GM19238 (cell line): ENCODE results near the gene IFNL3.

ENCODE experiments used
- DNase-seq: peaks from one replicate; pipeline ENCODE4 v3.0.0; 2011; ENCODE audit warnings: low spot score; ENCODE audit not compliant: insufficient read length

IFNL3 gene

DNA sequence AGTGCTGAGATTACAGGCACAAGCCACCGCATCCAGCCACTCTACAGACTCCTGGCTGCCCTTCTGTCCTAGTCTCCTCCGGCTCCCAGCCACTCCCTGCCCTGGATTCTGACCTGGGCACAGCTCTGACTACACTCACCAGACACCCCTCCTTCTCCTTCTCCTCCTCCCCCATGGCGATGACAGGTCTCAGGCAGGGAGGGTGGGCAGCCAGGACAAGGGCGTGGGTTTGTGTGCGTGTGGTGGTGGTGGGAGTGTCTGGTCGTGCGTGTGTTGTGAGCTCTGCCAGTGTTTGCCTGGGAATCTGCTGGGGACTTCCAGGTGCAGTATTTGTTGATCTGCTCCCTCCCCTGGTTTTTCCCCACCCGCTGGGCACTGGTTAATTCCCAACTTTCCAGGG lies 51.0 kb downstream of the IFNL3 start:
- DNase-seq = no peak
